ENCODE measurements around the gene FHIT.

- TF ChIP-seq CTCF (IDR thresholded peaks at IDR 0.05): no peak
- no peak for TF ChIP-seq POLR2AphosphoS5 (IDR thresholded peaks at IDR 0.05)
Measured at GRCh38 chr3:60953351-60953750, 297.9 kb downstream of the FHIT start.

Data from suprapubic skin (tissue), 3 donors.